ENCODE results near the gene SQOR. TPM values are rescaled to one million over a fixed set of nuclear protein-coding genes. Genes with fewer than 3 reads are reported as not detected.

SQOR gene
- total RNA-seq (10 to 100 TPM; 29.5 to 43.0 (median 33.4) TPM), total RNA-seq (6.2 to 97.9 (median 18.2) reads per million in 29 experiments)
- total RNA-seq (2013): 60.9 TPM

- Mint-ChIP-seq H3K9me3 (no peaks in the 10 kb centered on the region), H3K4me1 (peaks cover 38 to 48% (median 47%) of the 10 kb centered on the region in 3 donors), H3K36me3 (peaks cover 6% of the 10 kb centered on the region), H3K4me3 (peak within 1 kb of the TSS; percentile 93 to 99 (median 96)), H3K27ac (peak within 1 kb of the TSS; percentile 97 to 98), H3K27me3 (no peaks in the 10 kb centered on the region)
- DNase-seq: peak; percentile 26 to 73 (median 53)
- peak within 1 kb of the TSS; percentile 79 for H3K27ac ChIP-seq (ENCODE audit: low read length)
- ATAC-seq (replicated peaks in 1 of 4): peak; percentile 69 to 79 (median 74)
- POLR2A ChIA-PET: interaction anchor here in 1 of 2 donors (1.0 kb wide), 1 partner anchor 47 kb away, joined by 5 read pairs; the partner anchor contains the start of gene BLOC1S6
- H3K36me3 ChIP-seq (ENCODE audit: control insufficient read depth in 2 of 2, extremely low read depth in 1 of 2, insufficient read depth in 1 of 2, low read length in 1 of 2): no peaks in the 10 kb centered on the region
- H3K4me3 ChIP-seq (ENCODE audit: control insufficient read depth in 1 of 2, extremely low read depth in 1 of 2, low read length in 1 of 2): peak within 1 kb of the TSS; percentile 93 to 96
- no peaks in the 10 kb centered on the region for H3K9me3 ChIP-seq
- WGBS (ENCODE audit: insufficient coverage): 2% methylated on average over 53 of the region's 53 CpGs
- CTCF ChIA-PET: interaction anchor here (0.6 to 1.5 kb wide), 2 partner anchors 48 to 173 kb away, joined by 3 to 4 read pairs; partner anchors contain the start of gene BLOC1S6 (in 1 of the 2)
- H3K4me1 ChIP-seq (ENCODE audit: control insufficient read depth in 1 of 2, extremely low read depth in 1 of 2, insufficient read depth in 2 of 2, low read length in 2 of 2): peaks cover 15 to 39% of the 10 kb centered on the region in 2 experiments
- no peaks in the 10 kb centered on the region for H3K27me3 ChIP-seq (replicated peaks in 1 of 2; ENCODE audit: control insufficient read depth in 2 of 2, extremely low read depth in 1 of 2, insufficient read depth in 2 of 2, low read length in 1 of 2)
Measured at GRCh38 chr15:45634432-45635190, at the start of gene SQOR. Gene SQOR, plus strand, starts transcription at chr15:45635029. Its CDS starts 23,895 bp downstream, at chr15:45658924.

DNA sequence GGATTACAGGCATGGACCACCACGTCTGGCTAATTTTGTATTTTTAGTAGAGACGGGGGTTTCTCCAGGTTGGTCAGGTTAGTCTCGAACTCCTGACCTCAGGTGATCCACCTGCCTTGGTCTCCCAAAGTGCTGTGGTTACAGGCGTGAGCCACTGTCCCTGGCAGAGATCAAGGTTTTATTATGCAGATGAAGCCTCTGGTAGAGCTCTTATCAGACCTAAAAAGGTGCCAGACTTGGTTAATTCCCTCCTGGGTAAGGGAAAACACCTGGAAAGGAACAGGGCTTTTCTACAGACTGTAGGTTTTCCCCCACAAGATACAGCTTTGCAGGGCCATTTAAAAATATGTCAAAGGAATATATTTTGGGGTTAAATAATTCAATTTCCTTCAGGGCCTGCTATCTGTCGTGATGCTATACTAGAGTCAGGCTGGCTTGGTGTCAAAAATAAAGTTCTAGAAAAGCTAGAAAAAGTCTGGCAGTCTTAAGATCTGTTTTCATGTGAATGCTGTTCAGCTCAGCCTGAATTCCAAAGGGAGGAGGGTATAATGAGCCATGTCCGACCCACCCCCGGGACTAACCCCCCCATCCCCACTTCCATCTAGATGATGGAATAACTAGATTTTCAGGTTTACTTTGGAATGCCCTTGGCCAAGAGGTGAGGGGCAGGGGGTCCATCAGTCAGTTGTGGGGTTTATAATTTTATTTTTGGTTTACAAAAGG, 49.6 kb upstream of the SQOR start:
- ChIA-PET POLR2A (interaction anchor here (0.5 to 0.6 kb wide), 2 partner anchors 384 to 1834 kb away, joined by 3 to 5 read pairs; no protein-coding TSS in a partner anchor), CTCF (interaction anchor here in 1 of 2 donors (1.6 kb wide), 1 partner anchor 27 kb away, joined by 6 read pairs; no protein-coding TSS in a partner anchor)
- ATAC-seq (replicated peaks in 1 of 4): no peak
- H3K27me3 ChIP-seq (replicated peaks in 1 of 2; ENCODE audit: control insufficient read depth in 2 of 2, extremely low read depth in 1 of 2, insufficient read depth in 2 of 2, low read length in 1 of 2): no peaks in the 10 kb centered on the region
- WGBS (ENCODE audit: insufficient coverage): 88% methylated on average over 5 of the region's 7 CpGs
- H3K9me3 Mint-ChIP-seq: no peaks in the 10 kb centered on the region
- H3K27ac ChIP-seq (ENCODE audit: low read length): no peak overlapping the region
- DNase-seq: no peak
- H3K27ac Mint-ChIP-seq: no peak overlapping the region
- no peaks in the 10 kb centered on the region for H3K36me3 Mint-ChIP-seq
- H3K9me3 ChIP-seq: no peaks in the 10 kb centered on the region
- no peaks in the 10 kb centered on the region for H3K36me3 ChIP-seq (ENCODE audit: control insufficient read depth in 2 of 2, extremely low read depth in 1 of 2, insufficient read depth in 1 of 2, low read length in 1 of 2)
- peak overlapping the region in 1 of 3 donors; percentile 6 for H3K4me3 Mint-ChIP-seq
- H3K4me3 ChIP-seq (ENCODE audit: control insufficient read depth in 1 of 2, extremely low read depth in 1 of 2, low read length in 1 of 2): no peak overlapping the region
- peaks cover 0 to 1% of the 10 kb centered on the region in 2 donors for H3K27me3 Mint-ChIP-seq
- peaks cover 36 to 39% (median 37%) of the 10 kb centered on the region in 3 donors for H3K4me1 Mint-ChIP-seq
- H3K4me1 ChIP-seq (ENCODE audit: control insufficient read depth in 1 of 2, extremely low read depth in 1 of 2, insufficient read depth in 2 of 2, low read length in 2 of 2): peaks cover 21 to 25% of the 10 kb centered on the region in 2 experiments

DNA sequence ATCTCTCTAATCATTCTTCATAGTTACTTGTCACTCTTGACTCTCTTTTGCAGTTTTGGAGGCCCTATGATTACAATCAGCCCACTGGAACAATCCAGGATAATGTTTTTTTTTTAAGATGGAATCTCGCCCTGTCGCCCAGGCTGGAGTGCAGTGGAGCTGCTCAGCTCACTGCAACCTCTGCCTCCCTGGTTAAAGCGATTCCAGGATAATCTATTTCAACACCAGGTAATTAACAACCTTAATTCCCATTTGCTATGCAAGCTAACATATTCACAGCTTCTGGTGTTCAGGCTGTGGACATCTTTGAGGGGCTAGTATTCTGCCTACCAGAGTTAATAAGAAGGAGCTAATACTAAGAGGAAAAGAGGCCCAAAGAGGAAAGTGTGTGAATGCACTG, 48.7 kb upstream of the SQOR start:
- Mint-ChIP-seq H3K9me3 (no peaks in the 10 kb centered on the region), H3K4me3 (peak overlapping the region; percentile 96 to 100 (median 100)), H3K27ac (peak overlapping the region; percentile 100), H3K4me1 (peaks cover 36 to 43% (median 41%) of the 10 kb centered on the region in 3 donors), H3K36me3 (no peaks in the 10 kb centered on the region), H3K27me3 (peaks cover 0 to under 1% of the 10 kb centered on the region in 2 donors)
- no CpG with 5 or more reads among the region's 3 CpGs for WGBS (ENCODE audit: insufficient coverage)
- ATAC-seq (replicated peaks in 1 of 4): no peak
- H3K4me1 ChIP-seq (ENCODE audit: control insufficient read depth in 1 of 2, extremely low read depth in 1 of 2, insufficient read depth in 2 of 2, low read length in 2 of 2): peaks cover 21 to 25% of the 10 kb centered on the region in 2 experiments
- no peaks in the 10 kb centered on the region for H3K27me3 ChIP-seq (replicated peaks in 1 of 2; ENCODE audit: control insufficient read depth in 2 of 2, extremely low read depth in 1 of 2, insufficient read depth in 2 of 2, low read length in 1 of 2)
- CTCF ChIA-PET: interaction anchor here (0.6 to 2.4 kb wide), 14 partner anchors 16 to 548 kb away, joined by 3 to 16 read pairs (median 4); partner anchors contain the start of gene SQOR (in 1 of the 2)
- no peak for DNase-seq
- peak overlapping the region; percentile 78 to 89 for H3K4me3 ChIP-seq (ENCODE audit: control insufficient read depth in 1 of 2, extremely low read depth in 1 of 2, low read length in 1 of 2)
- H3K36me3 ChIP-seq (ENCODE audit: control insufficient read depth in 2 of 2, extremely low read depth in 1 of 2, insufficient read depth in 1 of 2, low read length in 1 of 2): no peaks in the 10 kb centered on the region
- H3K9me3 ChIP-seq: no peaks in the 10 kb centered on the region
- peak overlapping the region; percentile 97 for H3K27ac ChIP-seq (ENCODE audit: low read length)
- POLR2A ChIA-PET: interaction anchor here (0.6 to 2.8 kb wide), 6 partner anchors 17 to 421 kb away, joined by 3 to 13 read pairs (median 4); a partner anchor contains a TSS

DNA sequence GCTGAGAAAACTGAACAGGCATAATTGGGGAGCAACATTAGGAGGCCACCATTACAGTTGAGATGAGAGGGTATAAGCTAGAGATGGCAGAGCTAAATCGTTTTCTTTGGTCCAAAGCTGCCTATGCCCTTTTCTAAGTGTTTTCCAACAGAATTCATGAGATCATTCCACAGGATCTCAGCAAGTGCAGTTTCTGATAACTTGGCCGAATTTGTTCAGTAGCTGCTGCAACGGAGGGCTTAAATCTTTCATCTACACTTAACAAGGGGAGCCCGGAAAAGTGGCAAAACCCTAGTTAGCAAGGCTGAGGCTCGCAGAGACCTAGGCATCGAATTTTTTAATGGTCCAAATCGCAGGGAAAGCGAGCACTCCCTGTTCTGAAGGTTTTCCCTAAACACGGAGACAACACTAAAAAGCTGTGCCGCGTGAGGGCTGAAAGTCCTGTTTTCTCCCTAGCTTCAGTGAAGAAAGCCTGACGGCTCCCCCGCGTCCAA, 48.2 kb upstream of the SQOR start:
- peak overlapping the region; percentile 96 to 100 (median 100) for H3K4me3 Mint-ChIP-seq

DNA sequence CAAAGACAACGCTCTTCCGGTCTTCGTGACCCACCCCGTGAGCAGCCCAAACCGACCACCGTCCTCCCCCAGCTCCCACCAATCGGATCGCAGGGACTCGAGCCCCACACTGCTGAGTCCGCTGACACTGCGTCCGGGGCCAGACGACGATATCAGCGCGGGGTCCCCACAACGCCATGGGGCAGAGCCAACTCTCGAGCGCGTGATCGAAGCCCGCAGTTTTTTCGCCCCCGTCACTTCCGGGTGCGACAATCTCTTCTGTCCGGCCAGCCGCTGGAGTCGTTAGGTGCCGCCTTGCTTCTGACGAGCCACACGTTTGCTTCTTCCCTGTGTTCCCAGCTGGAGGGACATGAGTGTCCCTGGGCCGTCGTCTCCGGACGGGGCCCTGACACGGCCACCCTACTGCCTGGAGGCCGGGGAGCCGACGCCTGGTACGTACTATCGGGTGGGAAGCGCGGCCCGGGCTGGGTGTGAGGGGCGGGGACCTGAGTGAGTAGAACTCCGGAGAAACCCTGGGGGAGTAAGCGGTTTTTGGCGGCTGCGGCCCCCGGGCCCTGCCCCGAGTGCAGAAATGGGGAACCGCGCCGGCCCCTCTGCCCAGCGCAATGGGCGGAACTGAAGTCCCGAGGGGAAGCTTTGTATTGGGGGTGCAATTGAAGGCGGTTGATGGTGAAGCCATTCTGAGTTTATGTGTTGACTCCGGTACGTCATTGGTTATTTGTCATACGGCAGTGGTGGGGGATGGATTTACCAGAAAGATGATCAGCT, 47.5 kb upstream of the SQOR start, which contains the start of gene BLOC1S6:
Gene BLOC1S6 (plus strand): TSS at position 285 of the 768 bp plus-strand sequence. CDS start 65 bp downstream, at position 350.
- H3K36me3 Mint-ChIP-seq: peaks cover under 1% of the 10 kb centered on the region
- ATAC-seq (replicated peaks in 1 of 4) (peak; percentile 78 to 86 (median 81)), DNase-seq (peak; percentile 77 to 94 (median 86))
- Histone ChIP-seq H3K27me3 (replicated peaks in 1 of 2; ENCODE audit: control insufficient read depth in 2 of 2, extremely low read depth in 1 of 2, insufficient read depth in 2 of 2, low read length in 1 of 2) (no peaks in the 10 kb centered on the region), H3K9me3 (no peaks in the 10 kb centered on the region), H3K27ac (ENCODE audit: low read length) (peak within 1 kb of the TSS; percentile 97), H3K4me1 (ENCODE audit: control insufficient read depth in 1 of 2, extremely low read depth in 1 of 2, insufficient read depth in 2 of 2, low read length in 2 of 2) (peaks cover 21 to 27% of the 10 kb centered on the region in 2 experiments), H3K4me3 (ENCODE audit: control insufficient read depth in 1 of 2, extremely low read depth in 1 of 2, low read length in 1 of 2) (peak within 1 kb of the TSS; percentile 78 to 89), H3K36me3 (ENCODE audit: control insufficient read depth in 2 of 2, extremely low read depth in 1 of 2, insufficient read depth in 1 of 2, low read length in 1 of 2) (peaks cover 0 to 5% of the 10 kb centered on the region in 2 donors)
- H3K4me3 Mint-ChIP-seq: peak within 1 kb of the TSS; percentile 96 to 100 (median 100)
- POLR2A ChIA-PET: interaction anchor here (0.6 to 2.8 kb wide), 10 partner anchors 8 to 387 kb away, joined by 3 to 13 read pairs (median 4); partner anchors contain the start of gene SQOR (in 1 of the 2)
- H3K27me3 Mint-ChIP-seq: no peaks in the 10 kb centered on the region
- no peaks in the 10 kb centered on the region for H3K9me3 Mint-ChIP-seq
- peaks cover 36 to 51% (median 50%) of the 10 kb centered on the region in 3 donors for H3K4me1 Mint-ChIP-seq
- CTCF ChIA-PET: interaction anchor here (0.7 to 2.4 kb wide), 17 partner anchors 15 to 469 kb away, joined by 3 to 16 read pairs (median 4); partner anchors contain the start of gene SQOR (in 1 of the 2)
- under 1% methylated on average over 54 of the region's 62 CpGs for WGBS (ENCODE audit: insufficient coverage)
- H3K27ac Mint-ChIP-seq: peak within 1 kb of the TSS; percentile 100

More for the DNA sequence above, 48.2 kb upstream of the SQOR start:
- H3K4me1 Mint-ChIP-seq: peaks cover 36 to 46% (median 45%) of the 10 kb centered on the region in 3 donors
- no peaks in the 10 kb centered on the region for H3K27me3 ChIP-seq (replicated peaks in 1 of 2; ENCODE audit: control insufficient read depth in 2 of 2, extremely low read depth in 1 of 2, insufficient read depth in 2 of 2, low read length in 1 of 2)
- H3K27me3 Mint-ChIP-seq: no peaks in the 10 kb centered on the region
- ATAC-seq (replicated peaks in 1 of 4) (peak; percentile 19 to 26 (median 20)), DNase-seq (peak in 1 of 35 experiments; percentile 1)
- H3K9me3 Mint-ChIP-seq: no peaks in the 10 kb centered on the region
- POLR2A ChIA-PET: interaction anchor here (0.6 to 2.8 kb wide), 10 partner anchors 8 to 422 kb away, joined by 3 to 13 read pairs (median 4); partner anchors contain the start of gene SQOR (in 1 of the 2)
- peaks cover 21 to 25% of the 10 kb centered on the region in 2 experiments for H3K4me1 ChIP-seq (ENCODE audit: control insufficient read depth in 1 of 2, extremely low read depth in 1 of 2, insufficient read depth in 2 of 2, low read length in 2 of 2)
- H3K36me3 ChIP-seq (ENCODE audit: control insufficient read depth in 2 of 2, extremely low read depth in 1 of 2, insufficient read depth in 1 of 2, low read length in 1 of 2): no peaks in the 10 kb centered on the region
- WGBS (ENCODE audit: insufficient coverage): 0% methylated on average over 10 of the region's 14 CpGs
- peak overlapping the region; percentile 100 for H3K27ac Mint-ChIP-seq
- H3K27ac ChIP-seq (ENCODE audit: low read length): peak overlapping the region; percentile 97
- H3K4me3 ChIP-seq (ENCODE audit: control insufficient read depth in 1 of 2, extremely low read depth in 1 of 2, low read length in 1 of 2): peak overlapping the region; percentile 78 to 89
- H3K36me3 Mint-ChIP-seq: no peaks in the 10 kb centered on the region
- CTCF ChIA-PET: interaction anchor here (0.6 to 2.4 kb wide), 16 partner anchors 15 to 418 kb away, joined by 3 to 16 read pairs (median 3); partner anchors contain the start of gene SQOR (in 1 of the 2)
- H3K9me3 ChIP-seq: no peaks in the 10 kb centered on the region
